Panc1 (cell line): Measurements from ENCODE around the gene ANO4. TPM values are rescaled to one million over a fixed set of nuclear protein-coding genes. Genes with fewer than 3 reads are reported as not detected.

ENCODE experiments used
- ATAC-seq: fragments of 200-7000 bp; cut with Tn5 transposase; 2 replicates; pipeline ENCODE4 v1.9.1; 2020; ENCODE audit warnings: mild to moderate bottlenecking, moderate library complexity
- BruUV-seq: library from RNA; stranded (reverse); fragments of 400-500 nt; replicated peaks from 2 replicates; lab custom pipeline; 2021; lab: Mats Ljungman, UMichigan
- CTCF ChIA-PET: fragments of 300-600 bp; sonication (Branson Sonifier 250); formaldehyde crosslinking; loops from one replicate; lab custom pipeline; 2022; ENCODE audit warnings: antibody characterized with exemption; lab: Charles Lee
- POLR2A ChIA-PET: fragments of 300-600 bp; sonication (Branson Sonifier 250); formaldehyde crosslinking; loops from one replicate; lab custom pipeline; 2022; ENCODE audit warnings: antibody characterized with exemption; lab: Charles Lee
- DNase-seq: peaks from one replicate; pipeline ENCODE4 v3.0.0-alpha.2; 2010; ENCODE audit warnings: low read depth, low spot score
- H3K27ac ChIP-seq: 2 replicates; pipeline ENCODE4 v1.5.1; 2011; ENCODE audit warnings: mild to moderate bottlenecking, low read length, inconsistent platforms
- H3K27me3 ChIP-seq: fragments of 200-500 bp; sonication (Bioruptor generic); 2 replicates; pipeline ENCODE4 v1.6.0; 2014; ENCODE audit warnings: low read length, inconsistent platforms; ENCODE audit not compliant: control insufficient read depth, insufficient read depth
- H3K36me3 ChIP-seq: fragments of 200-500 bp; sonication (Bioruptor generic); 2 replicates; pipeline ENCODE4 v1.5.1; 2014; ENCODE audit warnings: inconsistent platforms, mild to moderate bottlenecking, low read length, moderate library complexity; ENCODE audit not compliant: control insufficient read depth, insufficient read depth
- H3K4me1 ChIP-seq: 2 replicates; pipeline ENCODE4 v1.5.1; 2011; ENCODE audit warnings: inconsistent platforms, mild to moderate bottlenecking, low read length, moderate library complexity; ENCODE audit not compliant: control insufficient read depth, insufficient read depth
- H3K4me3 ChIP-seq, 2 experiments: 2 replicates each; pipeline ENCODE4 v1.5.1; 2011 to 2012; ENCODE audit warnings: low read depth in 2 of 2, low read length in 2 of 2, mild to moderate bottlenecking in 2 of 2, inconsistent platforms in 1 of 2, moderate library complexity in 1 of 2
- H3K9me3 ChIP-seq: fragments of 200-500 bp; sonication (Bioruptor generic); 2 replicates; pipeline ENCODE4 v1.5.1; 2014; ENCODE audit warnings: low read depth, mild to moderate bottlenecking, inconsistent platforms, low read length, moderate library complexity; ENCODE audit not compliant: control insufficient read depth, insufficient read depth
- POLR2AphosphoS5 ChIP-seq: IDR thresholded peaks from 2 replicates; pipeline ENCODE4 v1.6.1; 2012; ENCODE audit warnings: mild to moderate bottlenecking, low read depth, low read length, moderate library complexity
- SIN3A ChIP-seq: IDR thresholded peaks from 2 replicates; pipeline ENCODE4 v1.6.1; 2012; ENCODE audit warnings: low read depth, mild to moderate bottlenecking, low read length, moderate library complexity, borderline replicate concordance; ENCODE audit not compliant: insufficient read depth
- TCF7L2 ChIP-seq: IDR thresholded peaks from 2 replicates; pipeline ENCODE4 v1.6.1; 2011; ENCODE audit warnings: mild to moderate bottlenecking, low read depth, low read length, inconsistent platforms
- in situ Hi-C: cut with HindIII; loops from 2 replicates; pipeline ENCODE4 v1.10.0; 2016; ENCODE audit warnings: low sequenced_read_pairs, low pct_unique_long_range_greater_than_20kb
- intact Hi-C: fragments of 100-400 bp; cut with micrococcal nuclease; formaldehyde crosslinking; loops from one replicate; pipeline ENCODE4 v1.10.0; 2022; ENCODE audit not compliant: unreplicated experiment
- total RNA-seq: library from RNA; stranded (reverse); gene quantifications from one replicate; pipeline ENCODE4 v1.2.1, GENCODE V29; 2021; ENCODE audit not compliant: unreplicated experiment
- TF ChIP-seq, protein P1 (sequence below): fragments of 450-650 bp; IDR thresholded peaks from 2 replicates; pipeline ENCODE4 v1.5.1; 2017; ENCODE audit warnings: mild to moderate bottlenecking
- TF ChIP-seq, protein P2 (sequence below), 2 experiments: IDR thresholded peaks; 2 replicates each; pipeline ENCODE4 v1.6.1; 2011 to 2012; ENCODE audit warnings: low read depth in 2 of 2, control low read depth in 1 of 2, low read length in 1 of 2, mild to moderate bottlenecking in 1 of 2, moderate library complexity in 1 of 2; ENCODE audit not compliant: insufficient read depth in 1 of 2

The ANO4 gene
- total RNA-seq, 1 experiment from 2014 or later = not detected

DNA sequence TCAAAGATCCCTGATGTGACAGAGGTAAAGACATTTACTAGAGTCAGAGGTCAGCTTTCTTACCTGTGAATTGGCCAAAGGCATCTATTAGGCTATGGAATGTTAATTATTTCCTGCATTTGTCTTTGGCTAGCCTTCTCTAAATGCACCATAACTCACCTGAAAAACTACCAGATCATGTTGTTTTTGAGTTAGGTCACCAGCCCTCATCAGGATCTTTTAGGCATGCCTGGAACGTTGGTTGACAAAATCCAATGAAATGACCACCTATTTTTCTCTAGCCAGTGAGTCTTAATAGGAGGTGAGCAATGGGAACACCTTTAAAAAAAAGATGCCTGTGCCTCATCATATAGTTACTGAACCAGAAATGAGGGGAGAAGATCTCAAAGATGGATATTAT, 46.2 kb downstream of the ANO4 start:
- TF ChIP-seq SIN3A = no peak
- TF ChIP-seq, protein P1, sequence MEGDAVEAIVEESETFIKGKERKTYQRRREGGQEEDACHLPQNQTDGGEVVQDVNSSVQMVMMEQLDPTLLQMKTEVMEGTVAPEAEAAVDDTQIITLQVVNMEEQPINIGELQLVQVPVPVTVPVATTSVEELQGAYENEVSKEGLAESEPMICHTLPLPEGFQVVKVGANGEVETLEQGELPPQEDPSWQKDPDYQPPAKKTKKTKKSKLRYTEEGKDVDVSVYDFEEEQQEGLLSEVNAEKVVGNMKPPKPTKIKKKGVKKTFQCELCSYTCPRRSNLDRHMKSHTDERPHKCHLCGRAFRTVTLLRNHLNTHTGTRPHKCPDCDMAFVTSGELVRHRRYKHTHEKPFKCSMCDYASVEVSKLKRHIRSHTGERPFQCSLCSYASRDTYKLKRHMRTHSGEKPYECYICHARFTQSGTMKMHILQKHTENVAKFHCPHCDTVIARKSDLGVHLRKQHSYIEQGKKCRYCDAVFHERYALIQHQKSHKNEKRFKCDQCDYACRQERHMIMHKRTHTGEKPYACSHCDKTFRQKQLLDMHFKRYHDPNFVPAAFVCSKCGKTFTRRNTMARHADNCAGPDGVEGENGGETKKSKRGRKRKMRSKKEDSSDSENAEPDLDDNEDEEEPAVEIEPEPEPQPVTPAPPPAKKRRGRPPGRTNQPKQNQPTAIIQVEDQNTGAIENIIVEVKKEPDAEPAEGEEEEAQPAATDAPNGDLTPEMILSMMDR = no peak
- no peak for TF ChIP-seq TCF7L2
- TF ChIP-seq POLR2AphosphoS5 = no peak
- TF ChIP-seq, protein P2, sequence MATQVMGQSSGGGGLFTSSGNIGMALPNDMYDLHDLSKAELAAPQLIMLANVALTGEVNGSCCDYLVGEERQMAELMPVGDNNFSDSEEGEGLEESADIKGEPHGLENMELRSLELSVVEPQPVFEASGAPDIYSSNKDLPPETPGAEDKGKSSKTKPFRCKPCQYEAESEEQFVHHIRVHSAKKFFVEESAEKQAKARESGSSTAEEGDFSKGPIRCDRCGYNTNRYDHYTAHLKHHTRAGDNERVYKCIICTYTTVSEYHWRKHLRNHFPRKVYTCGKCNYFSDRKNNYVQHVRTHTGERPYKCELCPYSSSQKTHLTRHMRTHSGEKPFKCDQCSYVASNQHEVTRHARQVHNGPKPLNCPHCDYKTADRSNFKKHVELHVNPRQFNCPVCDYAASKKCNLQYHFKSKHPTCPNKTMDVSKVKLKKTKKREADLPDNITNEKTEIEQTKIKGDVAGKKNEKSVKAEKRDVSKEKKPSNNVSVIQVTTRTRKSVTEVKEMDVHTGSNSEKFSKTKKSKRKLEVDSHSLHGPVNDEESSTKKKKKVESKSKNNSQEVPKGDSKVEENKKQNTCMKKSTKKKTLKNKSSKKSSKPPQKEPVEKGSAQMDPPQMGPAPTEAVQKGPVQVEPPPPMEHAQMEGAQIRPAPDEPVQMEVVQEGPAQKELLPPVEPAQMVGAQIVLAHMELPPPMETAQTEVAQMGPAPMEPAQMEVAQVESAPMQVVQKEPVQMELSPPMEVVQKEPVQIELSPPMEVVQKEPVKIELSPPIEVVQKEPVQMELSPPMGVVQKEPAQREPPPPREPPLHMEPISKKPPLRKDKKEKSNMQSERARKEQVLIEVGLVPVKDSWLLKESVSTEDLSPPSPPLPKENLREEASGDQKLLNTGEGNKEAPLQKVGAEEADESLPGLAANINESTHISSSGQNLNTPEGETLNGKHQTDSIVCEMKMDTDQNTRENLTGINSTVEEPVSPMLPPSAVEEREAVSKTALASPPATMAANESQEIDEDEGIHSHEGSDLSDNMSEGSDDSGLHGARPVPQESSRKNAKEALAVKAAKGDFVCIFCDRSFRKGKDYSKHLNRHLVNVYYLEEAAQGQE (IDR thresholded peaks at IDR 0.05; ENCODE audit: insufficient read depth in 1 of 2, low read depth in 2 of 2, low read length in 1 of 2) = no peak
- H3K27me3 ChIP-seq = no peaks in the 10 kb centered on the region
- in situ Hi-C loops = no loop called here
- ATAC-seq (no peak), DNase-seq (no peak)
- H3K27ac ChIP-seq = no peak overlapping the region
- ChIA-PET POLR2A (no interaction called here), CTCF (no interaction called here)
- H3K4me3 ChIP-seq = no peak overlapping the region
- H3K36me3 ChIP-seq = no peaks in the 10 kb centered on the region
- no TSS peak for BruUV-seq
- H3K9me3 ChIP-seq = no peaks in the 10 kb centered on the region
- intact Hi-C loops = no loop called here
- no peaks in the 10 kb centered on the region for H3K4me1 ChIP-seq

DNA sequence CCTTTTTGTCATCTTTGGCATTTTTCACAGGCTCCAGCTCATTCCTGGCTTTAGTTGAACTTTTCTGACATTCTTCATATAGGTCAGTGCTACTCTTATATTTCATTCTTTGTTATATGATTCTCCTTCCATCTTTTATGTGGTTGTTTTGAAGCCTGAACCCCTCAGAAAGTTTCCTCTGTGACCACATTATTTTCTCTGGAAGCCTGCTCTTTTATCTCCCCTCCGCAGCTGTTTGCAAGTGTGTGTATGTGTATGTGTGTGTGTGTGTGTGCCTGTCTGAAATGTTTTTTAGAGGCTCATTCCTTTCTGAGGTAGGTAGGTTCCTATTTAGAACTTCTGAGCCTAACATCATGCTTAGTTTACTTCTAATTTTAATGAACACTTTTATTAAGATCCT, 47.6 kb downstream of the ANO4 start:
- CTCF ChIA-PET = no interaction called here
- POLR2A ChIA-PET = no interaction called here
- intact Hi-C loops (no loop called here), in situ Hi-C loops (no loop called here)
- BruUV-seq = no TSS peak
- DNase-seq (no peak), ATAC-seq (no peak)
- Histone ChIP-seq H3K27me3 (no peaks in the 10 kb centered on the region), H3K4me3 (no peak overlapping the region), H3K4me1 (no peaks in the 10 kb centered on the region), H3K36me3 (no peaks in the 10 kb centered on the region), H3K9me3 (no peaks in the 10 kb centered on the region), H3K27ac (no peak overlapping the region)
- TF ChIP-seq, protein P2 (IDR thresholded peaks at IDR 0.05; ENCODE audit: insufficient read depth in 1 of 2, low read depth in 2 of 2, low read length in 1 of 2) = no peak
- TF ChIP-seq TCF7L2 (no peak), POLR2AphosphoS5 (no peak), SIN3A (no peak)
- TF ChIP-seq, protein P1 = no peak
